Caco-2 (cell line): ENCODE measurements around the gene TAF8. TPM values are rescaled to one million over a fixed set of nuclear protein-coding genes. Genes with fewer than 3 reads are reported as not detected.

ENCODE experiments used
- BruUV-seq: library from RNA; stranded (reverse); fragments of 400-500 nt; replicated peaks from 2 replicates; lab custom pipeline; 2021; lab: Mats Ljungman, UMichigan
- CTCF ChIA-PET: fragments of 300-600 bp; sonication (Branson Sonifier 250); formaldehyde crosslinking; loops from one replicate; lab custom pipeline; 2022; ENCODE audit warnings: antibody characterized with exemption; lab: Charles Lee
- POLR2A ChIA-PET: fragments of 300-600 bp; sonication (Branson Sonifier 250); formaldehyde crosslinking; loops from one replicate; lab custom pipeline; 2022; ENCODE audit warnings: antibody characterized with exemption; lab: Charles Lee
- DNase-seq, 2 experiments: peaks; one replicate each; pipeline versions ENCODE4 v3.0.0 to v3.0.0-alpha.2; 2020 to 2022
- H3K27me3 ChIP-seq: replicated peaks from 2 replicates; pipeline ENCODE4 v1.6.0; 2011; ENCODE audit warnings: low read length; ENCODE audit not compliant: control insufficient read depth, insufficient read depth
- H3K36me3 ChIP-seq: 2 replicates; pipeline ENCODE4 v1.5.1; 2011; ENCODE audit warnings: low read length; ENCODE audit not compliant: control insufficient read depth, insufficient read depth
- H3K4me1 ChIP-seq: fragments of 250-450 bp; sonication (Bioruptor Pico); 2 replicates; pipeline ENCODE4 v1.5.1; 2020; ENCODE audit warnings: mild to moderate bottlenecking
- H3K4me3 ChIP-seq: 2 replicates; pipeline ENCODE4 v1.5.1; 2011; ENCODE audit warnings: low read depth, mild to moderate bottlenecking, control low read depth, low read length
- H3K9me3 ChIP-seq: fragments of 250-450 bp; sonication (Bioruptor Pico); 2 replicates; pipeline ENCODE4 v1.5.1; 2020; ENCODE audit warnings: mild to moderate bottlenecking, moderate library complexity
- H3K27ac Mint-ChIP-seq: one replicate; pipeline ENCODE4 v1.8.0; 2022; ENCODE audit warnings: mixed read lengths; ENCODE audit not compliant: unreplicated experiment
- H3K27me3 Mint-ChIP-seq: one replicate; pipeline ENCODE4 v1.8.0; 2022; ENCODE audit warnings: mixed read lengths; ENCODE audit not compliant: insufficient read depth, unreplicated experiment
- H3K36me3 Mint-ChIP-seq: one replicate; pipeline ENCODE4 v1.8.0; 2022; ENCODE audit warnings: mild to moderate bottlenecking, mixed read lengths; ENCODE audit not compliant: insufficient read depth, unreplicated experiment
- H3K4me1 Mint-ChIP-seq: one replicate; pipeline ENCODE4 v1.8.0; 2022; ENCODE audit warnings: low read depth, mixed read lengths; ENCODE audit not compliant: unreplicated experiment
- H3K4me3 Mint-ChIP-seq: one replicate; pipeline ENCODE4 v1.8.0; 2022; ENCODE audit warnings: mild to moderate bottlenecking, moderate library complexity, mixed read lengths; ENCODE audit not compliant: unreplicated experiment
- H3K9me3 Mint-ChIP-seq: one replicate; pipeline ENCODE4 v1.8.0; 2022; ENCODE audit warnings: mixed read lengths; ENCODE audit not compliant: unreplicated experiment
- intact Hi-C: fragments of 100-400 bp; cut with micrococcal nuclease; formaldehyde crosslinking; loops from one replicate; pipeline ENCODE4 v1.10.0; 2022; ENCODE audit not compliant: unreplicated experiment
- total RNA-seq: library from RNA; stranded (reverse); gene quantifications from 2 replicates; pipeline ENCODE4 v1.2.3, GENCODE V29; 2022
- TF ChIP-seq, protein P1 (sequence below), 2 experiments: fragments of 200-600 bp in 1 of 2; IDR thresholded peaks; 1 replicate in 1 of 2; 2 replicates in 1 of 2; pipeline versions ENCODE4 v1.5.1 to v1.8.0; 2011 to 2022; ENCODE audit warnings: antibody characterized with exemption in 1 of 2, control low read depth in 1 of 2, inconsistent platforms in 1 of 2, low read depth in 1 of 2, low read length in 1 of 2, mild to moderate bottlenecking in 1 of 2, moderate library complexity in 1 of 2; ENCODE audit not compliant: insufficient read depth in 1 of 2, severe bottlenecking in 1 of 2, unreplicated experiment in 1 of 2

Gene TAF8
- total RNA-seq, 1 experiment from 2014 or later = 37.7 TPM

DNA sequence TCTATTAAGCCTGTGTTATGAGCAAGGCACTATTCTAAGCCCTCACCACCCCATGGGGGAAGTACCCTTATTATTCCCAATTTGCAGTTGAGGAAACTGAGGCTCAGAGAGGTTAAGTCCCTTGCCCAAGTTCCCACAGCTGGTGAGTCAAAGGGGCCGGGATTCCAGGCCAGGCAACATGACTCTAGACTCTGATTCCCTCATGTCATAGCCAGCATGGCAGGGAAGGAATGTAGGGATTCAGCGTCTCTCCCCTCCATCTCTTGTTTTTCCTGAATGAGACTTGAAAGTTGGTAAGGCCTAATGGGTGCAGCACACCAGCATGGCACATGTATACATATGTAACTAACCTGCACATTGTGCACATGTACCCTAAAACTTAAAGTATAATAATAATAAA, 85.4 kb downstream of the TAF8 start:
- no TSS peak for BruUV-seq
- Histone ChIP-seq H3K9me3 (no peaks in the 10 kb centered on the region), H3K36me3 (peaks cover 3% of the 10 kb centered on the region), H3K4me1 (peaks cover 52% of the 10 kb centered on the region), H3K27me3 (no peaks in the 10 kb centered on the region), H3K4me3 (no peak overlapping the region)
- DNase-seq = no peak
- intact Hi-C loops = loop anchor here (1.0 to 2.0 kb wide), 2 partner anchors 17 to 31 kb away; no protein-coding TSS in a partner anchor
- Mint-ChIP-seq H3K4me1 (peaks cover 31% of the 10 kb centered on the region), H3K36me3 (peaks cover 86% of the 10 kb centered on the region), H3K9me3 (no peaks in the 10 kb centered on the region), H3K4me3 (no peak overlapping the region), H3K27ac (no peak overlapping the region), H3K27me3 (no peaks in the 10 kb centered on the region)
- ChIA-PET CTCF (no interaction called here), POLR2A (no interaction called here)
- TF ChIP-seq, protein P1, sequence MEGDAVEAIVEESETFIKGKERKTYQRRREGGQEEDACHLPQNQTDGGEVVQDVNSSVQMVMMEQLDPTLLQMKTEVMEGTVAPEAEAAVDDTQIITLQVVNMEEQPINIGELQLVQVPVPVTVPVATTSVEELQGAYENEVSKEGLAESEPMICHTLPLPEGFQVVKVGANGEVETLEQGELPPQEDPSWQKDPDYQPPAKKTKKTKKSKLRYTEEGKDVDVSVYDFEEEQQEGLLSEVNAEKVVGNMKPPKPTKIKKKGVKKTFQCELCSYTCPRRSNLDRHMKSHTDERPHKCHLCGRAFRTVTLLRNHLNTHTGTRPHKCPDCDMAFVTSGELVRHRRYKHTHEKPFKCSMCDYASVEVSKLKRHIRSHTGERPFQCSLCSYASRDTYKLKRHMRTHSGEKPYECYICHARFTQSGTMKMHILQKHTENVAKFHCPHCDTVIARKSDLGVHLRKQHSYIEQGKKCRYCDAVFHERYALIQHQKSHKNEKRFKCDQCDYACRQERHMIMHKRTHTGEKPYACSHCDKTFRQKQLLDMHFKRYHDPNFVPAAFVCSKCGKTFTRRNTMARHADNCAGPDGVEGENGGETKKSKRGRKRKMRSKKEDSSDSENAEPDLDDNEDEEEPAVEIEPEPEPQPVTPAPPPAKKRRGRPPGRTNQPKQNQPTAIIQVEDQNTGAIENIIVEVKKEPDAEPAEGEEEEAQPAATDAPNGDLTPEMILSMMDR (IDR thresholded peaks at IDR 0.05; ENCODE audit: insufficient read depth in 1 of 2, low read depth in 1 of 2, low read length in 1 of 2, severe bottlenecking in 1 of 2, unreplicated experiment in 1 of 2) = no peak

DNA sequence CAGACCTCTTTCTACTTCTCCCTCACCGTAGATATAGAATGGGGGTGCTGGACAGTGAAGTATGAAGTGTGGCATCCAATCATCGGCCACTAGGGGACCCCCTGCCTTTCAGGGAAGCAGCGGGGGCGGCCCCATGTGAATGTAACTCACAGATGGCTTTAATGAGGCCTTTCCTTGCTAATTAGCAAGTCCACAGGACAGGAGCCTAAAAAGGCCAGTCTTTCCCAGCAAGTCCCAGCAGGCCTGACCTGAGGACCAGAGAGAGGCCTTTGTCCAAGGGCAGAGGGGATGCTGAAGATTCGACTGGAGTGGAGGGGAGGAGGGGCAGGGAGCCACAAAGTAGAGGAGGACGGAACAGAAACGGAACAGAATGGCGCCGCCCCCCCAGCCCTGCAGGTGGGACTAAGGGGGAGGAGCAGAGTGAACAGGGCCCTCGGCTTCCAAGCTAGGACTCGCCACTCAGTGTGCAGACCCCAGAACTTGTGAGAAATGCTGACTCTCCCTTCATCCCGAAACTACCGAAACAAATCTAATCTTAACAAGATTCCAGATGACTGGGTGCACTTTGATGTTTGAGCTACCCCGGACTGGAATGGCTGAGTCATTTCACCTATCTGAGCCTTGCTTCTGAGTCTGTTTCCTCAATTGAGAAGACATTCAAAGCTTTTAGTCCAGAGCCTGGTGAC, 86.3 kb downstream of the TAF8 start:
- ChIA-PET POLR2A (interaction anchor here (0.7 to 1.0 kb wide), 4 partner anchors 13 to 349 kb away, joined by 3 to 19 read pairs (median 4); partner anchors contain the start of genes TAF8 and TOMM6), CTCF (interaction anchor here (0.7 to 1.2 kb wide), 7 partner anchors 8 to 215 kb away, joined by 3 to 4 read pairs (median 3); partner anchors contain the start of genes BYSL and MED20)
- Mint-ChIP-seq H3K36me3 (peaks cover 85% of the 10 kb centered on the region), H3K4me1 (peaks cover 37% of the 10 kb centered on the region), H3K27ac (peak overlapping the region; percentile 95), H3K9me3 (no peaks in the 10 kb centered on the region), H3K27me3 (no peaks in the 10 kb centered on the region), H3K4me3 (peak overlapping the region; percentile 67)
- H3K36me3 ChIP-seq = peaks cover 3% of the 10 kb centered on the region
- intact Hi-C loops = loop anchor here (1.0 to 2.0 kb wide), 2 partner anchors 18 to 30 kb away; no protein-coding TSS in a partner anchor
- H3K4me3 ChIP-seq = no peak overlapping the region
- no TSS peak for BruUV-seq
- no peaks in the 10 kb centered on the region for H3K9me3 ChIP-seq
- peaks cover 55% of the 10 kb centered on the region for H3K4me1 ChIP-seq
- TF ChIP-seq, protein P1 (IDR thresholded peaks at IDR 0.05; ENCODE audit: insufficient read depth in 1 of 2, low read depth in 1 of 2, low read length in 1 of 2, severe bottlenecking in 1 of 2, unreplicated experiment in 1 of 2) = peak; percentile 42 to 51
- H3K27me3 ChIP-seq = no peaks in the 10 kb centered on the region
- peak; percentile 60 to 70 for DNase-seq

Other genes starting within 250 kb of the TAF8 start
- 17.9 and 18.5 TPM in 2 replicates for gene USP49, start 155.1 kb upstream of the TAF8 start, total RNA-seq
- gene MED20, start 129.4 kb upstream of the TAF8 start, total RNA-seq = 40.0 and 43.7 TPM in 2 replicates
- gene BYSL, start 129.0 kb upstream of the TAF8 start, total RNA-seq = 42.6 and 45.9 TPM in 2 replicates
- 24.7 and 26.9 TPM in 2 replicates for gene CCND3, start 108.7 kb upstream of the TAF8 start, total RNA-seq
- gene C6orf132, start 92.1 kb downstream of the TAF8 start, total RNA-seq = 56.2 and 61.2 TPM in 2 replicates
- gene GUCA1A, start 122.8 kb downstream of the TAF8 start, total RNA-seq = not detected in 2 replicates
- gene GUCA1B, start 144.4 kb downstream of the TAF8 start, total RNA-seq = 0.73 and 0.77 TPM in 2 replicates
- gene MRPS10, start 167.3 kb downstream of the TAF8 start, total RNA-seq = 32.3 and 38.6 TPM in 2 replicates